Activated naive CD8-positive, alpha-beta T cell treated with anti-CD3 and anti-CD28 coated beads for 36 hours (primary cell): ENCODE measurements around the gene TRIM39. TPM values are rescaled to one million over a fixed set of nuclear protein-coding genes. Genes with fewer than 3 reads are reported as not detected.

Source experiments
- DNase-seq: peaks from one replicate; pipeline ENCODE4 v3.0.0; 2021
- H3K27ac Mint-ChIP-seq: one replicate; pipeline ENCODE4 v1.8.0; 2022; ENCODE audit warnings: mild to moderate bottlenecking, moderate library complexity, mixed read lengths
- H3K27me3 Mint-ChIP-seq: one replicate; pipeline ENCODE4 v1.8.0; 2022; ENCODE audit warnings: mild to moderate bottlenecking, mixed read lengths
- H3K36me3 Mint-ChIP-seq: one replicate; pipeline ENCODE4 v1.8.0; 2021; ENCODE audit warnings: mild to moderate bottlenecking, mixed read lengths
- H3K4me1 Mint-ChIP-seq: one replicate; pipeline ENCODE4 v1.8.0; 2021; ENCODE audit warnings: mixed read lengths
- H3K4me3 Mint-ChIP-seq: one replicate; pipeline ENCODE4 v1.8.0; 2022; ENCODE audit warnings: mild to moderate bottlenecking, moderate library complexity, mixed read lengths
- H3K9me3 Mint-ChIP-seq: one replicate; pipeline ENCODE4 v1.8.0; 2022; ENCODE audit warnings: mixed read lengths
- total RNA-seq, 2 experiments: library from RNA; stranded (reverse); gene quantifications; one replicate each; pipeline ENCODE4 v1.2.3, GENCODE V29; 2021

TRIM39 gene
- total RNA-seq, 2 experiments from 2014 or later, result 26.2 to 29.2 TPM

- H3K27ac Mint-ChIP-seq, result peak overlapping the region; percentile 50
- H3K9me3 Mint-ChIP-seq, result no peaks in the 10 kb centered on the region
- H3K4me3 Mint-ChIP-seq, result peak overlapping the region; percentile 85
- H3K27me3 Mint-ChIP-seq, result no peaks in the 10 kb centered on the region
- H3K4me1 Mint-ChIP-seq, result peaks cover 24% of the 10 kb centered on the region
- DNase-seq, result no peak
- peaks cover 16% of the 10 kb centered on the region for H3K36me3 Mint-ChIP-seq
Measured at GRCh38 chr6:30344191-30344867, 17.6 kb downstream of the TRIM39 start.

GRCh38 chr6:30344868-30345671 is 18.3 kb downstream of the TRIM39 start, which contains the start of gene RPP21:
RPP21 (plus strand) TSS chr6:30345156; CDS start chr6:30345172, 16 bp downstream.
- peaks cover 30% of the 10 kb centered on the region for H3K4me1 Mint-ChIP-seq
- no peaks in the 10 kb centered on the region for H3K9me3 Mint-ChIP-seq
- H3K36me3 Mint-ChIP-seq, result peaks cover 12% of the 10 kb centered on the region
- DNase-seq, result peak; percentile 92
- peak within 1 kb of the TSS; percentile 85 for H3K4me3 Mint-ChIP-seq
- no peaks in the 10 kb centered on the region for H3K27me3 Mint-ChIP-seq
- peak within 1 kb of the TSS; percentile 87 for H3K27ac Mint-ChIP-seq

- H3K9me3 Mint-ChIP-seq, result no peaks in the 10 kb centered on the region
- peaks cover 9% of the 10 kb centered on the region for H3K36me3 Mint-ChIP-seq
- DNase-seq, result no peak
- no peaks in the 10 kb centered on the region for H3K27me3 Mint-ChIP-seq
- peaks cover 32% of the 10 kb centered on the region for H3K4me1 Mint-ChIP-seq
- H3K4me3 Mint-ChIP-seq, result peak overlapping the region; percentile 85
- peak overlapping the region; percentile 44 for H3K27ac Mint-ChIP-seq
Measured at GRCh38 chr6:30345852-30346251, 19.1 kb downstream of the TRIM39 start.

GRCh38 chr6:30348957-30349356 is 22.2 kb downstream of the TRIM39 start:
- H3K4me1 Mint-ChIP-seq, result peaks cover 42% of the 10 kb centered on the region
- peaks cover 9% of the 10 kb centered on the region for H3K27me3 Mint-ChIP-seq
- DNase-seq, result no peak
- no peak overlapping the region for H3K4me3 Mint-ChIP-seq
- H3K9me3 Mint-ChIP-seq, result no peaks in the 10 kb centered on the region
- H3K27ac Mint-ChIP-seq, result no peak overlapping the region
- peaks cover 6% of the 10 kb centered on the region for H3K36me3 Mint-ChIP-seq

- Mint-ChIP-seq H3K4me3 (no peak overlapping the region), H3K9me3 (no peaks in the 10 kb centered on the region), H3K36me3 (peaks cover 6% of the 10 kb centered on the region), H3K27me3 (peaks cover 9% of the 10 kb centered on the region), H3K4me1 (peaks cover 39% of the 10 kb centered on the region), H3K27ac (no peak overlapping the region)
- no peak for DNase-seq
Measured at GRCh38 chr6:30349421-30350177, 22.9 kb downstream of the TRIM39 start.

- peaks cover 9% of the 10 kb centered on the region for H3K27me3 Mint-ChIP-seq
Measured at GRCh38 chr6:30350524-30350923, 23.8 kb downstream of the TRIM39 start.

GRCh38 chr6:30352550-30352949 is 25.8 kb downstream of the TRIM39 start:
- DNase-seq, result no peak
- no peaks in the 10 kb centered on the region for H3K36me3 Mint-ChIP-seq
- H3K4me1 Mint-ChIP-seq, result peaks cover 29% of the 10 kb centered on the region
- H3K27ac Mint-ChIP-seq, result no peak overlapping the region
- H3K4me3 Mint-ChIP-seq, result no peak overlapping the region
- H3K27me3 Mint-ChIP-seq, result peaks cover 21% of the 10 kb centered on the region
- H3K9me3 Mint-ChIP-seq, result no peaks in the 10 kb centered on the region

More at GRCh38 chr6:30350524-30350923, 23.8 kb downstream of the TRIM39 start:
- Mint-ChIP-seq H3K27ac (no peak overlapping the region), H3K9me3 (no peaks in the 10 kb centered on the region), H3K4me3 (no peak overlapping the region), H3K36me3 (peaks cover 6% of the 10 kb centered on the region), H3K4me1 (peaks cover 36% of the 10 kb centered on the region)
- no peak for DNase-seq

- Mint-ChIP-seq H3K27ac (no peak overlapping the region), H3K4me1 (peaks cover 20% of the 10 kb centered on the region), H3K9me3 (no peaks in the 10 kb centered on the region), H3K36me3 (no peaks in the 10 kb centered on the region), H3K4me3 (no peak overlapping the region), H3K27me3 (peaks cover 45% of the 10 kb centered on the region)
- no peak for DNase-seq
Measured at GRCh38 chr6:30355281-30355680, 28.6 kb downstream of the TRIM39 start.

- Mint-ChIP-seq H3K27ac (no peak overlapping the region), H3K4me3 (no peak overlapping the region), H3K9me3 (no peaks in the 10 kb centered on the region), H3K36me3 (no peaks in the 10 kb centered on the region), H3K4me1 (peaks cover 11% of the 10 kb centered on the region), H3K27me3 (peaks cover 56% of the 10 kb centered on the region)
- no peak for DNase-seq
Measured at GRCh38 chr6:30356536-30356935, 29.8 kb downstream of the TRIM39 start.

- peaks cover 6% of the 10 kb centered on the region for H3K4me1 Mint-ChIP-seq
- peak; percentile 43 for DNase-seq
- peaks cover 57% of the 10 kb centered on the region for H3K27me3 Mint-ChIP-seq
- no peaks in the 10 kb centered on the region for H3K36me3 Mint-ChIP-seq
- no peak overlapping the region for H3K27ac Mint-ChIP-seq
- H3K4me3 Mint-ChIP-seq, result peak overlapping the region; percentile 81
- no peaks in the 10 kb centered on the region for H3K9me3 Mint-ChIP-seq
Measured at GRCh38 chr6:30357678-30358540, 31.2 kb downstream of the TRIM39 start.

GRCh38 chr6:30359276-30359675 is 32.5 kb downstream of the TRIM39 start:
- peaks cover 6% of the 10 kb centered on the region for H3K4me1 Mint-ChIP-seq
- H3K27ac Mint-ChIP-seq, result no peak overlapping the region
- no peaks in the 10 kb centered on the region for H3K9me3 Mint-ChIP-seq
- no peaks in the 10 kb centered on the region for H3K36me3 Mint-ChIP-seq
- peaks cover 57% of the 10 kb centered on the region for H3K27me3 Mint-ChIP-seq
- no peak overlapping the region for H3K4me3 Mint-ChIP-seq
- DNase-seq, result no peak

GRCh38 chr6:30360139-30360538 is 33.4 kb downstream of the TRIM39 start:
- no peak for DNase-seq
- Mint-ChIP-seq H3K4me3 (no peak overlapping the region), H3K27me3 (peaks cover 65% of the 10 kb centered on the region), H3K9me3 (no peaks in the 10 kb centered on the region), H3K36me3 (no peaks in the 10 kb centered on the region), H3K4me1 (peaks cover 6% of the 10 kb centered on the region), H3K27ac (no peak overlapping the region)

GRCh38 chr6:30361661-30362060 is 34.9 kb downstream of the TRIM39 start:
- Mint-ChIP-seq H3K9me3 (no peaks in the 10 kb centered on the region), H3K4me3 (no peak overlapping the region), H3K27me3 (peaks cover 75% of the 10 kb centered on the region), H3K36me3 (no peaks in the 10 kb centered on the region), H3K4me1 (peaks cover 6% of the 10 kb centered on the region), H3K27ac (no peak overlapping the region)
- no peak for DNase-seq

- Mint-ChIP-seq H3K27me3 (peaks cover 66% of the 10 kb centered on the region), H3K4me3 (no peak overlapping the region), H3K36me3 (no peaks in the 10 kb centered on the region), H3K4me1 (no peaks in the 10 kb centered on the region), H3K27ac (no peak overlapping the region), H3K9me3 (no peaks in the 10 kb centered on the region)
- DNase-seq, result no peak
Measured at GRCh38 chr6:30363459-30363858, 36.7 kb downstream of the TRIM39 start.
